NOMO-1 treated with dmso at 0.1 percent for 144 hours (cell line): ENCODE data around the gene PAIP2B.

Source experiments
- DNase-seq: peaks from one replicate; lab custom pipeline; 2025; ENCODE audit not compliant: unreplicated experiment; lab: John Stamatoyannopoulos, UW

PAIP2B gene

DNA sequence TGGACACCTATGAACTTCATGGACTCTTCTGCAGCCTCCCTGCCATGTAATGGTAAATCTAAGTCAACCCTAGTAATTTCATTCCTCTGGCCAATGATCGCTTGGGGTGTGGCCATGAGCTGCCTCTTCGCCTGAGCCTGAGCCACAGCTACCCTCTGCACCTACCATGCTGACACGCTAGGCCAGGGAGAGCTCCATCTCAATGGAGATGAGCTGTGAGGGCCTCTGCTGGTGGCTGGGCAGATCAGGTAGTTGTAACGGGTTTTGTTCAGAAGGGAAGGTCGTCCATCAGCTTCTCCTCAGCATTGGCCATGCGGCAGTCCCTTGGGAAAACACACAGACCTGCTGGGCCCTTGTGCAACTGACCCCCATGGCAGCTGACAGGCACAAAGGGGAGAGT, 72.1 kb downstream of the PAIP2B start:
- peak; percentile 17 for DNase-seq

DNA sequence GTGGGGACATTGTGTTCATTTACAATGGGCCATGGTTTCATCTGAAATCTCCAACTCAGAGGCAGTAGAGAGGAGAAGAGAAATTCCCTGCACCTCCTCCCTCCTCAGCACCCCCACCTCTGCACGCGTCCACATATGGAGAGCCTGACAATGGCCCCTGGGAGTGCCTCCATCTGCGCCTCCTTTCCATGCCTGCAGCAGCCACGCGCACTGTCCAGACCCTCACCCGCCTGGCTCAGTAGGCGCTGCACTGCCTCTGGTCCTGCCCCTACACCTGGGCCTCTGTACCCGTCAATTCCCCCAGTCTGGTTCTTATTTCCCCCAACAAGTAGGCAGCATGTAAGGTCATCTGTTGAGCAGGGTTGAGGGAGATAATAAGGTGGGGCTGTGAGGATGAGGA, 72.6 kb downstream of the PAIP2B start:
- no peak for DNase-seq

- no peak for DNase-seq
These were observed 73.2 kb downstream of the PAIP2B start for GRCh38 chr2:71153585-71154224.

- no peak for DNase-seq
These were observed 75.3 kb downstream of the PAIP2B start for GRCh38 chr2:71151620-71152019.

- DNase-seq = no peak
These were observed 76.7 kb downstream of the PAIP2B start for GRCh38 chr2:71150082-71150816.

GRCh38 chr2:71148506-71149063, 78.3 kb downstream of the PAIP2B start:
- no peak for DNase-seq

GRCh38 chr2:71143782-71144181, 83.1 kb downstream of the PAIP2B start:
- DNase-seq = no peak

DNA sequence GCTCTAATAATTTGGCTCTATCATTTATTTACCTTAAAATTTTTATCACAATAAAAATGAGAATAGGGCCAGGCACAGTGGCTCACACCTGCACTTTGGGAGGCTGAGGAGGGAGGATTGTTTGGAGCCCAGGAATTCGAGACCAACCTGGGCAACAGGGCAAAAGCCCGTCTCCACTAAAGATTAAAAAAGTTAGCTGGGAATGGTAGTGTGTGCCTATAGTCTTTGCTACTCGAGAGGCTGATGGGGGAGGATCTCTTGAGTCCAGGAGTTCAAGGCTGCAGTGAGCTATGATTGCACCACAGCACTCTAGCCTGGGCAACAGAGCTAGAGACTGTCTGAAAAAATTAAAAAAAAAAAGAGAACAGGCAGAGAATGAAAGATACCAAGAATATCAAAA, 90.7 kb downstream of the PAIP2B start:
- DNase-seq = no peak

GRCh38 chr2:71133603-71134002, 93.3 kb downstream of the PAIP2B start:
- no peak for DNase-seq
